ENCODE results near the gene WDR90.

Gene WDR90

DNA sequence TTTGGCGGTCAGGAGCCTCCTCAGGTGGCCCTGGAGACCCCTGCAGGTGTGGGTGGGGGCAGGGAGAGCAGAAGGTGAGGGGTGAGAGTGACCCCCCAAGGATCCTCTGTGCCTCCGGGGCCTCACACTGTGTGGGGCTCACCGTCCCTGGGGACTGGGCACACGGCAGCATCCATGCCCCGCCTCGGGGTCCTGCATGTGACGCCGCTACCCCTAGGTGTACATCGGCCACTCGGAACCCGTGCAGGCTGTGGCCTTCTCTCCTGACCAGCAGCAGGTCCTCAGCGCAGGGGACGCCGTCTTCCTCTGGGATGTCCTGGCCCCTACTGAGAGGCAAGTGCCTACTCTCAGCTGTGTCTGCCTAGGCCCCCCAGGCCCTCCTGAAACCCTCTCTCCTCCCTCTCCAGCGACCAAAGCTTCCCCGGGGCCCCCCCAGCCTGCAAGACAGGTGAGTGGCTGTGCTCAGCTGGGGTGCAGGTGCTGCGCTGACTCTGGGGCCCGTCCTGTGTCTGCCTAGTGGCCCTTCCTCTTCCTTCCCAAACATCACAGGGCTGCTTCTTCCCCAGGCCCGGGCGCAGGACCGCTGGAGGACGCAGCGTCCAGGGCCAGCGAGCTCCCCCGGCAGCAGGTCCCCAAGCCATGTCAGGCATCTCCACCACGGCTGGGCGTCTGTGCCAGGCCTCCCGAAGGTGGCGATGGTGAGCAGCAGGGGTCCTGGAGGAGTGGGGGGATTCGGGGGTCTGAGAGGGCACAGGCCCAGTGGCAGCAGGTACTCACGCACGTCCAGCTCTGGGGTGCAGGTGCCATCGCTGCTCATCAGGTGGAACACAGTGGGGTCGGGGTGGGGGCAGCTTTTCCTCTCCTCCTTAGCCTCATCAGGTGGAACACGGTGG is 9.8 kb downstream of the WDR90 start:
- DNase-seq (ENCODE audit: low read depth in 2 of 3, low spot score in 1 of 3), result no peak

DNA sequence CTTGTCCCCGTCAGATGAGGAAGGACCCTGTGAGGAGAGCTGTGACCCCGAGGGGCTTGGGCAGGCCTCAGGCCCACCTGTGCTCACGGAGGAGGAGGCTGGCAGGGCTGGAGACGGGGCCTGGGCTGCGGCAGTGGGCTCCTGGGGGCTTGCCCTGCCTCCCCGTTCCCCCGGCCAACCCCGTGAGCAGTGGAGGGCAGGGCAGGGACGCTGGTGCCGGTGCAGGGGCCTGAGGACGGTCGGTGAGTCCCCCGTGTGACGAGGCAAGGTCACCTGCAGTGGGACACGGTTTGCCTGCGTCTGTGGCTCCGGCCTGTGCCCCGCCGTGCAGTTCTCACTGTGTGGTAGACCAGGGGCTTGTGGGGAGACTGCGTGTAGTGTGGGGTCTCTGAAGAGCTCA is 10.5 kb downstream of the WDR90 start:
- DNase-seq (ENCODE audit: low read depth in 2 of 3, low spot score in 1 of 3), result no peak

DNA sequence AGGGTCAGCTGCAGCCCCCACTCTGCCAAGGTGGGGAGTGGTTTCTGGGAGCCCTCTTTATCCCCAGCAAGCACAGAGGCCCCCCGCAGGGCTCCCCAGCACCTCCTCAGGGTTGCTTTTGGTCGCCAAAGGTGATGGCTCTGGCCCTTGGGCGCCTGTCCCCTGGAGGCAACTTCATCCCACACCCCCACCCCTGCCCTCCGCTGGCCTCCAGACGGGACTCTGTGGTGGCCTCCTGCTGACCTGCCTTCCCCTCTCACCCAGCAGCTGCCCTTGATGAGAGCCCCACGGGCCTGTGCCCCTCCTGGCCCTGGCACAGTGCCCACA is 10.9 kb downstream of the WDR90 start:
- no peak for DNase-seq (ENCODE audit: low read depth in 2 of 3, low spot score in 1 of 3)

DNA sequence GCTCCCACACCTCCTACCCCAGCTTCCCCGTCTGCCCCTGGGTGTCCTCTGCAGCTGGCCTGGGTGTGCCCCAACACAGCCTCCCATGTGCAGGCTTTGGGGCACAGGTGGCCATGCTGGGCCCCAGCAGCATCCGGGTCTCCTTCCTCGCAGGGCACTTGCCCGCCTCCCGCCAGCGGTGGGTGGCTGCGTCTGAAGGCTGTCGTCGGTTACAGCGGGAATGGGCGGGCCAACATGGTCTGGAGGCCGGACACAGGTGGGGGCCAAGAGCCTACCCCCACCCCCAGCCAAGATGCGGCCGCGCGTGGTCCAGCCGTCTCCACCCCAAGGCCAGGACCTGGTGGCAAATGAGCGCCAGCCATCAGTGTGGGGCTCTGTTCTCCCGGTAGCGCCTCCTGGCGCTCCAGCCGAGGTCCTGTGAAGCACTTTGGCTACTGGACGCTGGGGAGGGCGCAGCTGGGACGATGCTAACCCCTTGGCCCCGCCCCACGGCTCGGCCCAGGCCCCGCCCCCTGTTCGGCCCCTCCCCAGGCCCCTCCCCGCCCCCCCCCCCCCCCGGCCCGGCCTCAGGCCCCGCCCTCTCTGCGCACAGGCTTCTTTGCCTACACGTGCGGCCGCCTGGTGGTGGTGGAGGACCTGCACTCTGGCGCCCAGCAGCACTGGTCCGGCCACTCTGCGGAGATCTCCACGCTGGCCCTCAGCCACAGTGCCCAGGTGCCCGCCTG is 11.5 kb downstream of the WDR90 start:
- DNase-seq (ENCODE audit: low read depth in 2 of 3, low spot score in 1 of 3), result peak in 1 of 3 donors; percentile 62

DNA sequence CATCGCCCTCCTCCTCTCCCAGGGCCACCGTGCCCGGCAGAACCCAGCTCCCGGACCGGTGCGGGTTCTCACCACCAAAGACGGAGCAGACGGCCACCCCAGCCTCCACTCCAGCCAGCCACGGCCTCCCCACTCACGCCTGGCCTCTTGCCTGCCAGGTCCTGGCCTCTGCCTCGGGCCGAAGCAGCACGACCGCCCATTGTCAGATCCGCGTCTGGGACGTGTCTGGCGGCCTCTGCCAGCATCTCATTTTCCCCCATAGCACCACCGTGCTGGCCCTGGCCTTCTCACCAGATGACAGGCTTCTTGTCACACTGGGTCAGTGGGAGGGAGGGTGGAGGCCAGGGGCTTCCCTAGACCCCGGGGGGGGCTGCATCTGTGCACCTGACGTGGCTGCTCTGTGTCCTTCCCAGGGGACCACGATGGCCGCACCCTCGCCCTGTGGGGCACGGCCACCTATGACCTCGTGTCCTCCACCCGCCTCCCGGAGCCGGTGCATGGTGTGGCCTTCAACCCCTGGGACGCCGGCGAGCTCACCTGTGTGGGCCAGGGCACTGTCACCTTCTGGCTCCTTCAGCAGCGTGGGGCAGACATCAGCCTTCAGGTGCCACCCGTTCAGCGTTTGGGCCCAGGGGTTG is 12.1 kb downstream of the WDR90 start:
- no peak for DNase-seq (ENCODE audit: low read depth in 2 of 3, low spot score in 1 of 3)

DNA sequence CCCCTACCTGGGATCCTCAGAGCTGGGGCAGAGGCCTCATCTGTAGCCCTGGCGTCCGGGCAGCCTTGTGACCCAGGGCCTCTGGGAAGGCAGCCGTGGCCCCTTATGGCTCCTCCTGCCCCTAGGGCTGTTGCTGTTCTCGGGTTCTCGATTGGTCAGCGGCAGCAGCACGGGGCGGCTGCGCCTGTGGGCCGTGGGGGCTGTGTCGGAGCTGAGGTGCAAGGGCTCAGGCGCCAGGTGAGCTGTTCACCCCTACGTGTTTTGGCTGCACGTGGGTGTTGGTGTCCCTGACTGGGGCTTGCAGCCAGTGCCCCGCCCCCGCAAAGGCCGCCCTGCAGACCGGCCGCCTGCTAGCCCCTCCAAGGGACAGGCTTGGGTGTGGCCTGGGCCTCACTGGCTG is 12.9 kb downstream of the WDR90 start:
- no peak for DNase-seq (ENCODE audit: low read depth in 2 of 3, low spot score in 1 of 3)

DNA sequence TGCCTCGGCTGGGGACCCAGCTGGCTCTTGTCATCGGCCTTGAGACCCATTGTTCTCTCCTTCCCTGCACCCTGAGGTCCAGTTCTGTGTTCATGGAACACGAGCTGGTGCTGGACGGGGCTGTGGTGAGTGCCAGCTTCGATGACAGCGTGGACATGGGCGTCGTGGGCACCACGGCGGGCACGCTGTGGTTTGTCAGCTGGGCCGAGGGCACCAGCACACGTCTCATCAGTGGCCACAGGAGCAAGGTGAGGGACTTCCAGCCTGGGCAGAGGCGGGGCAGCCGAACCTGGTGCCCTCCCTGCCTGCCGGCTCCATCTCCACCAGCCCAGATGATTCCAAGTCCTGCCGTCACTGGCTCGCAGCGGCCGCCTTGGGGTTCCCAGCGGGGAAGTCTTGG is 13.4 kb downstream of the WDR90 start:
- no peak for DNase-seq (ENCODE audit: low read depth in 2 of 3, low spot score in 1 of 3)

DNA sequence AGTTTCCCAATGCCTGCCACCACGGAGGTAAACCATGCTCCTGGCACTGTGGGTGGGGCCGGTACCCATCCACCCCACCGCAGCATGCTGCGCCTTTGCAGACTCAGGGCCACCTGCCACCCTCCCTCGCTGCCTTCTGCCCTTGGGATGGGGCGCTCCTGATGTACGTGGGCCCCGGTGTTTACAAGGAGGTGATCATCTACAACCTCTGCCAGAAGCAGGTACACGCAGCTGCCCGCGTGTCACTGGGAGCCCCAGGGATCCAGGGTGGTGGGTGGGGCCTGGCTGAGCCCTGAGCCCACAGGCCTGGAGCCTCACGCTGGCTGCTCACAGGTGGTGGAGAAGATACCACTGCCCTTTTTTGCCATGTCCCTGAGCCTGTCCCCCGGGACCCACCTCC is 17.4 kb downstream of the WDR90 start:
- no peak for DNase-seq (ENCODE audit: low read depth in 2 of 3, low spot score in 1 of 3)

DNA sequence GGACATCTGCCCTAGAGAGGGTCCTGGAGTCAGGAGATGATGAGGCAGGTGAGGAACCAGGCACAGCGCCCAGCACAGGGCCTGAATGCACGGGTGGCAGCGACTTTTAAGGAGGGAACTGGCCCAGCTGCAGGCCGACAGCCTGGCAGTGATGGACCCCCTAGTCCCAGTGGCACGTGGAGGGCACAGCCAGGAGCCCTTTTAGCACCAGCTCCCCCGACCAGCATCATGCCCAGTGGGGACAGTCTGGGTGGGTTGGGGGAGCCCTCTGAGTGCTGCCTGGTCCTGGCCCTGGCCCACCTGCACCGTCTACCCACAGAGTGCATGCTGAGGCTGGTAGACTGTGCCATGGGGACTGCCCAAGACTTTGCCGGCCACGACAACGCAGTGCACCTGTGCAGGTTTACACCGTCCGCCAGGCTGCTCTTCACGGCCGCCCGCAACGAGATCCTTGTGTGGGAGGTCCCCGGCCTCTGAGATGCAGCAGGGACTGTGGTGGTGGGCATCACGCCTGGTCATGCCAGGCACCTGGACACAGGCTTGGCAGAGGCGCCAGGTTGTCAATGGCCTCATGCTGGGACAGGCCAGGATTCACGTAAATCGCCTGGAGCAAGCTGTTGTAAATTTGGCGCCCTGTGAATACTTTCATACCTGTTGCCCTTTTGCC is 18.1 kb downstream of the WDR90 start:
- DNase-seq (ENCODE audit: low read depth in 2 of 3, low spot score in 1 of 3), result no peak

DNA sequence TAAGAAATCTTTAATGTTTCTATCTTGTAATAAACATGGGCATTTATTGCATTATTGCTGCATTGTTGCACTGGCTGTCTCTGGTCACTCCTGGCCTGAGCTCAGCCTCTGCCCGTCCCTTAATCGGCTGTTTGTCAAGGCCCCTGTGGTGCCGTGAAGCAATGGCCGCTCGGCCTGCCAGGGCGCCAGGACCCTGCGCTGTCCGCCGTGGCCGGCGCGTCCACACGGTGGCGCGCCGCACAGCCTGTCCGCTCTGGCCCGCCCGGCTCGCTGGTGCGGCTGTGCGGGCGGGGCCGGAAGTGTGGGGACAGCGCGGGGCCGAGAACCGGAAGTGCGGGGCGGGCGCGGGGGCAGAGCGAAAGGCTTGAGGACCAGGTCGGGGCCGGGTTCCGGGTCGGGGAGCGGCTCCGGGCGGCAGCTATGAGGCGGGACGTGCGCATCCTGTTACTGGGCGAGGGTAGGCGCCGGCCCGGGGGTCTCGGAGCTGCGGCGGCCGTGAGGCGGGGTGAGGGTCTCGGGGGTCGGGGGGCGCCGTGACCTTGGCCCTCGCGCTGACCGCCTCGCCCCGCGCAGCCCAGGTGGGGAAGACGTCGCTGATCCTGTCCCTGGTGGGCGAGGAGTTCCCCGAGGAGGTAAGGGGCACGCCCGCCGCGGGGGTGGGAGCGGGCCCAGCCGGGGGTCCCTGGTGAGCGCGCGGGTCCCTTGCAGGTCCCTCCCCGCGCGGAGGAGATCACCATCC is 18.8 kb downstream of the WDR90 start, which contains the start of gene RHOT2:
Gene RHOT2, plus strand, starts transcription at position 353 of the 739 bp plus-strand sequence. Its CDS starts 68 bp downstream, at position 421.
- DNase-seq (ENCODE audit: low read depth in 2 of 3, low spot score in 1 of 3), result peak; percentile 85 to 94 (median 87)

DNA sequence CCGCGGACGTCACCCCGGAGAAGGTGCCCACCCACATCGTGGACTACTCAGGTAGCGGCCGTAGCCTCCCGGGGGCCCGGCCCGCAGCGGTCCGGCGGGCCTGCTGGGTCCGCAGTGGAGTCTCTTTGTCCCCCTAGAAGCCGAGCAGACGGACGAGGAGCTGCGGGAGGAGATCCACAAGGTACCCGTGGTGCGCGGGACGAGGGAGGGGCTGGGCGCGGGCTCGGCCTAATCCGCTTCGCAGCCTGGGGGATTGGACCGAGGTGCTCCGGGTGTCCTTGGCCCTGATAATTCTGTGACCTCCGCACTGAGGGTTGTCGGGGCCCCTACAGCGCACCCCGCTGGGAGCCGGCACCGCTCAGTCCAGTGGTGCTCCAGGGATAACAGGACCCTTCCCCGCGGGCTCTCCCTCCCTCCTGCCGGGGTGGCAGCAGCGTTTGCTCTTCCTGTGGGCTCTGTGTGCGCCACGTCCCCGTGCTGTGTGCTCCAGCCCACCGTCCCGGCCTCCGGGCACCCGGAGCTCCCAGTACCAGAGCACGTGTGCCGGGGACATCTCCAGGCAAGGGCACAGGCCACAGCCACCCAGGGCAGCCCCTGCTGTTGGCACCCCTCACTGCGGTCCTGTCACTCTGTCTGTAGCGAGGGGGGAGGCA is 19.5 kb downstream of the WDR90 start:
- no peak for DNase-seq (ENCODE audit: low read depth in 2 of 3, low spot score in 1 of 3)

DNA sequence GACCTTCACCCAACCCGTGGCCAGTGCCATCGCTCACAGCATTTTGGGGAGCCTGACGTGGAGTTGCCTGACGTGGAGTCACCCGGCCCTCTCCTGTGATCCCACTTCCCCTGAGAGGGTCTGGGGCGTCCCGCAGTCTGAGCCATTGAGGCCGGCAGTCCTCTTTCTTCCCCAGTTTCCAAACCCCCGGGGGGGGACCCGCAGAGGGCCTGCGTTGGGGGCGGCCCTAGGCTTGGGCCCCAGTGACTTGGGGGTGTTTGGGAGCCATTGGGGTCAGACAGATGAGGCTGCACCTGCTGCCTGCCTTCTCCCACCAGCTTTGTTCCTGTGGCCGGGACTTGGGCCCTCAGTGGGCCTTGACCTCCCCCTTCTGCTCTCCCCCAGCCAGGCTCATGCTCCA is 20.5 kb downstream of the WDR90 start:
- no peak for DNase-seq (ENCODE audit: low read depth in 2 of 3, low spot score in 1 of 3)

DNA sequence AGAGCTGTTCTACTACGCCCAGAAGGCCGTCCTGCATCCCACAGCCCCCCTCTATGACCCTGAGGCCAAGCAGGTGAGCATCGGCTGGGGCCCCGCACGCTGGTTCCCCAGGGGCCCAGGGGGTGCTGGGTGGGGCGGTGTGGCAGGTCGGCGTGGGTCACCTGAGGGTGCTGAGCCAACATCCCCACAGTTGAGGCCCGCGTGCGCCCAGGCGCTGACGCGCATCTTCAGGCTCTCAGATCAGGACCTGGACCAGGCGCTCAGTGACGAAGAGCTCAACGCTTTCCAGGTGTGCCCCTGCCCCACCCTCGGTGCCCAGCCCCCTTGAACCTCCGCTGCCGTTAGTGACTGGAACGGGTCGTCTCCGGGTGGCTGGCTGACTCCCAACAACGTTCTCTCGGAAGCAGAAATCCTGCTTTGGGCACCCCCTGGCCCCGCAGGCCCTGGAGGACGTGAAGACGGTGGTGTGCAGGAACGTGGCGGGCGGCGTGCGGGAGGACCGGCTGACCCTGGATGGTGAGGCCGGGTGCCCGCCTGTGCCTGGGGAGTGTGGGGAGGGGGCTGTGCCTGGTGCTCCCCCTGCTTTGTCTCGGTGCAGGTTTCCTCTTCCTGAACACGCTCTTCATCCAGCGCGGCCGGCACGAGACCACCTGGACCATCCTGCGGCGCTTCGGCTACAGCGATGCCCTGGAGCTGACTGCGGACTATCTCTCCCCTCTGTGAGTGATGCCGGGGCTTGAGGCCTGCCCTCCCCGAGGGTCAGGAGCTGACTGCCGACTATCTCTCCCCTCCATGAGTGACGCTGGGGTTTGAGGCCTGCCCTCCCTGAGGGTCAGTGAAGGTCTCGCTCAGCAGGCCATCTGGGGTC is 21.6 kb downstream of the WDR90 start:
- no peak for DNase-seq (ENCODE audit: low read depth in 2 of 3, low spot score in 1 of 3)

DNA sequence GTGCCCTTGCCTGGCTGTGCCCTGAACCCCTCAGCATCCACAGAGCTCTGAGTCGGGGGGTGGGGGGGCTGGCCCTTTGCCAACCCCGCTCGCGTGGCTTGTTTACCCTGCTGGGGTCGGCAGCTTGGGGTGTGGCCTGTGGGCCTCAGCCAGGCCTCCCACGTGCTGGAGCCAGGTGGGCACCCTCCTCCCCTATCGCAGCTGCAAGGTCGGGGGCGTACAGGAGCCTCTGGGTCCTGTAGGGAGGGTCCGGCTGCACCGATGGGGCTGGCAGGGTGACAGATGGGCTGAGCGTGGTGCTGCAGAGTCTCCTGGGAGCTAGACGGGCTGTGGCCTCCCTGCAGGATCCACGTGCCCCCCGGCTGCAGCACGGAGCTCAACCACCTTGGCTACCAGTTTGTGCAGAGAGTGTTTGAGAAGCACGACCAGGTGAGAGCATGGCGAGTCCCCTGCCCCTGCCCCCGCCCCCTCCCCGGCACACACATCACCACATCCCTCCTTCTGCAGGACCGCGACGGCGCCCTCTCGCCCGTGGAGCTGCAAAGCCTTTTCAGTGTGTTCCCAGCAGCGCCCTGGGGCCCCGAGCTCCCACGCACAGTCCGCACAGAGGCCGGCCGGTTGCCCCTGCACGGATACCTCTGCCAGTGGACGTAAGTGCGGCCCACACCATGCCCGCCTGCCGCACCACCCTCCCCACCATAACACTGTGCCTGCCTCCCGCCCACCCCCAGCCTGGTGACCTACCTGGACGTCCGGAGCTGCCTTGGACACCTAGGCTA is 22.4 kb downstream of the WDR90 start:
- no peak for DNase-seq (ENCODE audit: low read depth in 2 of 3, low spot score in 1 of 3)

DNA sequence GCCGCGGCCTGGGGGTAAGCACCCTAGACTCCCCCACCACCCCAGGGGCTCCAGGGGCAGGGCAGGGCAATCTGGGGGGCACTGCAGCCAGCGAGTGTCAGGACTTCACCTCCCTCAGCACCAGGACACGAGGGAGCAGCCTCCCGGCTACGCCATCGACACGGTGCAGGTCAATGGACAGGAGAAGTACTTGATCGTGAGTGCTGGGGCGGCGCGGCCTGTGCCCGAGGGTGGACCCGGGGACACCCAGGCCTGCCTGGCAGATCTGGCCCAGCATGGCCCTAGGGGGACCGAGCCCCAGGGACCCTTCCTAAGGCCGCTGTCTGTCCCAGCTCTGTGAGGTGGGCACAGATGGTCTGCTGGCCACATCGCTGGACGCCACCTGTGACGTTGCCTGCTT is 23.2 kb downstream of the WDR90 start:
- no peak for DNase-seq (ENCODE audit: low read depth in 2 of 3, low spot score in 1 of 3)

DNA sequence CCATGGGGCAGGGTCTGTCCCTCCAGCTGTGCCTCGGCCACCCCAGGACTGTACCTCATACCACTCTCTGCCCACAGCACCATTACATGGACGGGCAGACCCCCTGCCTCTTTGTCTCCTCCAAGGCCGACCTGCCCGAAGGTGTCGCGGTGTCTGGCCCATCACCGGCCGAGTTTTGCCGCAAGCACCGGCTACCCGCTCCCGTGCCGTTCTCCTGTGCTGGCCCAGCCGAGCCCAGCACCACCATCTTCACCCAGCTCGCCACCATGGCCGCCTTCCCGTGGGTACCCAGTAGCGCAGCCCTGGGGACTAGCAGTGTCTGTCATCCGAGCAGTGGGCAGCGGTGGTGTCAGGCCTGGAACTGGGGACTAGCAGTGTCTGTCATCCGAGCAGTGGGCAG is 23.7 kb downstream of the WDR90 start:
- DNase-seq (ENCODE audit: low read depth in 2 of 3, low spot score in 1 of 3), result no peak

DNA sequence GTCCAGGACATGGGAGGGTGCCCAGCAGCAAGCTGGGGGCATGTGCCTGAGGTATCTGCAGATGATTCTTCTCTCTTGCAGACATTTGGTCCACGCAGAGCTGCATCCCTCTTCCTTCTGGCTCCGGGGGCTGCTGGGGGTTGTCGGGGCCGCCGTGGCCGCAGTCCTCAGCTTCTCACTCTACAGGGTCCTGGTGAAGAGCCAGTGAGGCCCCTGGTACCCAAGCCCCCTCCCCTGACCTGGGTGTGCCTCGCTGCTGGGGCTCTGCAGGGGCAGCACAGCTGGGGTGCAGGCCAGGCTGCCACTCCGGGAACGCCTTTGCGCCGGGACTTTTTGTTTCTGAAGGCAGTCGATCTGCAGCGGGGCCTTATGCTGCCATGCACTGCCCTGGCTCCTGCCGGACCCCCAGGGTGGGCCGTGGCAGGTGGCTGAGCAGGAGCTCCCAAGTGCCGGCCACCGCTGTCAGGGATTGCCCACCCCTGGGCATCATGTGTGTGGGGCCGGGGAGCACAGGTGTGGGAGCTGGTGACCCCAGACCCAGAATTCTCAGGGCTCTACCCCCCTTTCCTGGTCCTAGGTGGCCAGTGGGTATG is 24.3 kb downstream of the WDR90 start:
- DNase-seq (ENCODE audit: low read depth in 2 of 3, low spot score in 1 of 3), result no peak

DNA sequence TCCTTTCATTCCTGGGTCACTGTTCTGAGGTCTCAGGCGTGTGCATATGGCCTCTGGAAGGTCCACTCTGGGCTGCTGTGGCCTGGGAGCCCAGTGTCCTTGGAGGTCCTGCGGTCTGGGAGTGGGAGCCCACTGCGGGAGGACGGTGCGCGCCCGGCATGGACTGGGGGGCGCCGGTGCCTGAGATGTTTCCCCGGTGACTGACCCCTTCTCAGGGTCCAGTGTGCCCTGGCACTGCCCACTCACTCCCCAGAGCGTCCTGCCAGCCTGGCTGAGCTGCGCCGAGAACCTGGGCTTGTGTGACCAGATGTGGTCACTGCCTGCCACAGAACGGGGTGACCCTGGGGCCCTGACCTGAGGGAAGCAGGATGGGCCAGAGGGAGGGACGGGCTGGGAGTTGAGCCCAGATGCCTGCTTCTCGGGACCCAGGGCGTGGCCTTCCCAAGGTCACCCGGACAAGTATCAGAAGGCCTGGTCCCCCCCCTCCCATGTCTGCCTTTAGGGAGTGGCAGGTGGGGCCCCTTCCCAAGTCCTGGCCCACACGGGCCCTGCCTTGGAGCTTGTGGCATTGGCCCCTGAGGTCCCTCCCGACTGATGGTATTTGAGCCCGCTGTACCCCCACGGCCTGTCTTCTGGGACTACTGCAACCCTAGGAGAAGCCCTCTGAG is 25.2 kb downstream of the WDR90 start:
- DNase-seq (ENCODE audit: low read depth in 2 of 3, low spot score in 1 of 3), result no peak

Data from stimulated activated CD4-positive, alpha-beta T cell treated with anti-CD3 and anti-CD28 coated beads, Interleukin-12 subunit alpha, Interleukin-12 subunit beta, amount 100 ng/mL, for 48 hours (primary cell).